D721Med (cell line): Measurements from ENCODE around the gene DUSP8.
"Not testable (repeated sequence)": the region's sequence is repeated elsewhere in the genome, so short reads cannot be mapped to it uniquely, and the experiment has no call there.

Source experiments
- DNase-seq: peaks from one replicate; pipeline ENCODE4 v3.0.0; 2011; ENCODE audit warnings: low spot score; ENCODE audit not compliant: insufficient read length
- FAIRE-seq: peaks from 2 replicates; lab custom pipeline; 2011; peaks lifted over from hg19 to GRCh38; lab: Jason Lieb, UNC
- CTCF ChIP-seq: IDR thresholded peaks from 2 replicates; pipeline ENCODE4 v1.5.1; 2012; ENCODE audit warnings: mild to moderate bottlenecking, control low read depth; ENCODE audit not compliant: insufficient read depth; ENCODE audit errors: missing control alignments

DUSP8 gene

GRCh38 chr11:1595994-1596575 lies 24.0 kb upstream of the DUSP8 start:
- FAIRE-seq, DNase-seq: not testable (repeated sequence)
- peak; percentile 1 for TF ChIP-seq CTCF

GRCh38 chr11:1592628-1593027 lies 20.6 kb upstream of the DUSP8 start:
- TF ChIP-seq CTCF = no peak
- FAIRE-seq (no peak), DNase-seq (no peak)

GRCh38 chr11:1589996-1590395 lies 17.9 kb upstream of the DUSP8 start:
- TF ChIP-seq CTCF = no peak
- FAIRE-seq = no peak
- DNase-seq = no peak

- not testable (repeated sequence) for FAIRE-seq, DNase-seq
These were observed 17.3 kb upstream of the DUSP8 start for GRCh38 chr11:1589191-1589963.

GRCh38 chr11:1586699-1587098 lies 14.6 kb upstream of the DUSP8 start:
- DNase-seq = no peak
- TF ChIP-seq CTCF = no peak
- FAIRE-seq = no peak

- not testable (repeated sequence) for DNase-seq, FAIRE-seq
These were observed 12.7 kb upstream of the DUSP8 start, which contains the start of gene KRTAP5-1 for GRCh38 chr11:1584661-1585370. KRTAP5-1 (minus strand) TSS chr11:1585283; CDS start chr11:1585249, 34 bp downstream.

GRCh38 chr11:1582909-1583308 lies 10.8 kb upstream of the DUSP8 start:
- not testable (repeated sequence) for FAIRE-seq, DNase-seq

GRCh38 chr11:1581976-1582375 lies 9.9 kb upstream of the DUSP8 start:
- TF ChIP-seq CTCF = no peak
- FAIRE-seq = no peak
- no peak for DNase-seq
